ENCODE measurements around the gene TTBK2.

DNA sequence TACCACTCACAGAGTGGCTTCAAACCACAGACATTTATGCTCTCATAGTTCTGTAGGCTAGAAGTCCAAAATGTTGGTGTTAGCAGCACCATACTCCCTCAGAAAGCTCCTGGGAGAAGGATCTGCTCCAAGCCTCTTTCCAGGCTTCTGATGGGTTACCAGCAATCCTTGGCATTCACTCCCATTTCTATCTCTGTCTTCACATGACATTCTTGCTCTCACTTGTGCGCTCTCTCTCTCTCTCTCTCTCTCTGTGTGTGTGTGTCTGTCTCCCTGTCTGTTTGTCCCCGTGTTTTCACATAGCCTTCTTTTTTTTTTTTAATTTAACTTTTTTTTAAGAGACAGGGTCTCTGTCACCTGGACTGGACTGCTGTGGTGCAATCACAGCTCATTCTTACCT is 209.9 kb downstream of the TTBK2 start:
- TF ChIP-seq EZH2 (IDR thresholded peaks at IDR 0.05) (no peak), EZH2phosphoT487 (IDR thresholded peaks at IDR 0.05; ENCODE audit: borderline replicate concordance) (no peak), ELF1 (IDR thresholded peaks at IDR 0.05; ENCODE audit: borderline replicate concordance, low read depth) (no peak), TCF7L2 (IDR thresholded peaks at IDR 0.05; ENCODE audit: borderline replicate concordance, extremely low read depth, insufficient read depth, insufficient read length) (no peak), POLR2A (IDR thresholded peaks at IDR 0.05; ENCODE audit: borderline replicate concordance, extremely low read depth, insufficient read depth, insufficient read length) (no peak), POLR2AphosphoS5 (IDR thresholded peaks at IDR 0.05; ENCODE audit: low read depth, low read length) (no peak), SRF (IDR thresholded peaks at IDR 0.05; ENCODE audit: low read depth) (no peak), CEBPB (IDR thresholded peaks at IDR 0.05; ENCODE audit: low read depth) (no peak), RAD21 (IDR thresholded peaks at IDR 0.05; ENCODE audit: low read depth) (no peak)
- TF ChIP-seq, protein P1, sequence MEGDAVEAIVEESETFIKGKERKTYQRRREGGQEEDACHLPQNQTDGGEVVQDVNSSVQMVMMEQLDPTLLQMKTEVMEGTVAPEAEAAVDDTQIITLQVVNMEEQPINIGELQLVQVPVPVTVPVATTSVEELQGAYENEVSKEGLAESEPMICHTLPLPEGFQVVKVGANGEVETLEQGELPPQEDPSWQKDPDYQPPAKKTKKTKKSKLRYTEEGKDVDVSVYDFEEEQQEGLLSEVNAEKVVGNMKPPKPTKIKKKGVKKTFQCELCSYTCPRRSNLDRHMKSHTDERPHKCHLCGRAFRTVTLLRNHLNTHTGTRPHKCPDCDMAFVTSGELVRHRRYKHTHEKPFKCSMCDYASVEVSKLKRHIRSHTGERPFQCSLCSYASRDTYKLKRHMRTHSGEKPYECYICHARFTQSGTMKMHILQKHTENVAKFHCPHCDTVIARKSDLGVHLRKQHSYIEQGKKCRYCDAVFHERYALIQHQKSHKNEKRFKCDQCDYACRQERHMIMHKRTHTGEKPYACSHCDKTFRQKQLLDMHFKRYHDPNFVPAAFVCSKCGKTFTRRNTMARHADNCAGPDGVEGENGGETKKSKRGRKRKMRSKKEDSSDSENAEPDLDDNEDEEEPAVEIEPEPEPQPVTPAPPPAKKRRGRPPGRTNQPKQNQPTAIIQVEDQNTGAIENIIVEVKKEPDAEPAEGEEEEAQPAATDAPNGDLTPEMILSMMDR (IDR thresholded peaks at IDR 0.05 in 2 of 3, conservative IDR thresholded peaks at IDR 0.05 in 1 of 3; ENCODE audit: borderline replicate concordance in 1 of 3, insufficient read depth in 1 of 3, low read depth in 2 of 3, low read length in 2 of 3) = no peak
- TF ChIP-seq, protein P2, sequence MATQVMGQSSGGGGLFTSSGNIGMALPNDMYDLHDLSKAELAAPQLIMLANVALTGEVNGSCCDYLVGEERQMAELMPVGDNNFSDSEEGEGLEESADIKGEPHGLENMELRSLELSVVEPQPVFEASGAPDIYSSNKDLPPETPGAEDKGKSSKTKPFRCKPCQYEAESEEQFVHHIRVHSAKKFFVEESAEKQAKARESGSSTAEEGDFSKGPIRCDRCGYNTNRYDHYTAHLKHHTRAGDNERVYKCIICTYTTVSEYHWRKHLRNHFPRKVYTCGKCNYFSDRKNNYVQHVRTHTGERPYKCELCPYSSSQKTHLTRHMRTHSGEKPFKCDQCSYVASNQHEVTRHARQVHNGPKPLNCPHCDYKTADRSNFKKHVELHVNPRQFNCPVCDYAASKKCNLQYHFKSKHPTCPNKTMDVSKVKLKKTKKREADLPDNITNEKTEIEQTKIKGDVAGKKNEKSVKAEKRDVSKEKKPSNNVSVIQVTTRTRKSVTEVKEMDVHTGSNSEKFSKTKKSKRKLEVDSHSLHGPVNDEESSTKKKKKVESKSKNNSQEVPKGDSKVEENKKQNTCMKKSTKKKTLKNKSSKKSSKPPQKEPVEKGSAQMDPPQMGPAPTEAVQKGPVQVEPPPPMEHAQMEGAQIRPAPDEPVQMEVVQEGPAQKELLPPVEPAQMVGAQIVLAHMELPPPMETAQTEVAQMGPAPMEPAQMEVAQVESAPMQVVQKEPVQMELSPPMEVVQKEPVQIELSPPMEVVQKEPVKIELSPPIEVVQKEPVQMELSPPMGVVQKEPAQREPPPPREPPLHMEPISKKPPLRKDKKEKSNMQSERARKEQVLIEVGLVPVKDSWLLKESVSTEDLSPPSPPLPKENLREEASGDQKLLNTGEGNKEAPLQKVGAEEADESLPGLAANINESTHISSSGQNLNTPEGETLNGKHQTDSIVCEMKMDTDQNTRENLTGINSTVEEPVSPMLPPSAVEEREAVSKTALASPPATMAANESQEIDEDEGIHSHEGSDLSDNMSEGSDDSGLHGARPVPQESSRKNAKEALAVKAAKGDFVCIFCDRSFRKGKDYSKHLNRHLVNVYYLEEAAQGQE (IDR thresholded peaks at IDR 0.05; ENCODE audit: low read depth) = no peak
